ENCODE data around the gene DNAJC17. TPM values are rescaled to one million over a fixed set of nuclear protein-coding genes. Genes with fewer than 3 reads are reported as not detected.
A peak's percentile ranks its signal among the peaks of the same experiment; 100 is the strongest.

Gene DNAJC17
- polyA plus RNA-seq, 3 donors, result 15.7 to 31.6 (median 21.5) TPM

DNA sequence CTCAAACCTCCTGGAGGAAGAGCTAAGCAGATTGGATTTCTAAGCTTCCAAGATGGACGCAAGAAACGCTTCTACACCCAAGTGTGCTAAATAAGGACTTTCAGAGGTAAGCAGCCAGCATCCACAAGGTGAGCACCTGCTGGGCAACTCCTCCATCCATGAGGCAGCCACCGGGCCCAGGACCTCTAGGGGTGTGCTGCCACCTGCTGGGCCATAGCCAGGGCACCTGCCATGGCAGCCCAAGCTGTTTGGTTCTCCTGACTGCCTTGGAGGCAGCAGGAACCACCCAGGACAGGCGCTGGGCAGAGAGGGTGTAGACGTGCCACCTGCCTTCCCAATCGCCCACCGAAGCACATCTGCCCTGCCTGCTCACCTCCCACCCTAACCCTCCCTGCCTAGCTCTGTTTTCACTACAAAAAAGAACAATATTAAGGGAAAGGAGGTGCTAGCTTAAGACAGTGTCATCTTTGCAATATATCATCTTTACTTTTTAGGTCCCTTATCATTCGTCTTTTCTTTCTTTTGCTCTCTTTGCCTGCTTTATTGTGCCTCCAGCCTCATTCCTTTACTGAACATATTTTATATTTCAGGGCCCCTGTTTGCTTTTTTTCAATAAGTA, 24.6 kb downstream of the DNAJC17 start:
- Histone ChIP-seq H3K9ac (ENCODE audit: insufficient read depth, low read length, poor library complexity, severe bottlenecking) (no peak overlapping the region), H3K27ac (ENCODE audit: low read depth in 1 of 2, low read length in 2 of 2) (no peak overlapping the region), H3K79me2 (ENCODE audit: insufficient read depth, low read length) (peaks cover 18% of the 10 kb centered on the region), H4K20me1 (ENCODE audit: insufficient read depth, low read length) (peaks cover 54% of the 10 kb centered on the region), H3K4me1 (ENCODE audit: control insufficient read depth in 1 of 2, insufficient read depth in 2 of 2, low read length in 2 of 2) (peaks cover 11% of the 10 kb centered on the region in 2 donors), H3K4me2 (replicated peaks; ENCODE audit: extremely low read depth, low read length, poor library complexity, severe bottlenecking) (no peak overlapping the region), H3K27me3 (ENCODE audit: control insufficient read depth in 2 of 2, insufficient read depth in 2 of 2, low read length in 2 of 2) (no peaks in the 10 kb centered on the region), H3K36me3 (replicated peaks in 1 of 2; ENCODE audit: control insufficient read depth in 1 of 2, insufficient read depth in 2 of 2, low read length in 2 of 2) (peaks cover 15 to 33% of the 10 kb centered on the region in 2 donors), H3K4me3 (replicated peaks in 1 of 3; ENCODE audit: low read depth in 2 of 3, low read length in 3 of 3) (no peak overlapping the region), H3K9me3 (replicated peaks in 1 of 2; ENCODE audit: control insufficient read depth in 1 of 2, insufficient read depth in 1 of 2, low read length in 2 of 2) (no peaks in the 10 kb centered on the region), H2AFZ (ENCODE audit: insufficient read depth, low read depth, low read length, poor library complexity, severe bottlenecking) (no peak overlapping the region)
- intact Hi-C loops (cut with micrococcal nuclease), result loop anchor here (5.0 to 10.0 kb wide), 3 partner anchors 35 to 105 kb away; no protein-coding TSS in a partner anchor
- H3K9me3 Mint-ChIP-seq, result no peaks in the 10 kb centered on the region
- no peak overlapping the region for H3K4me3 Mint-ChIP-seq
- peaks cover 14% of the 10 kb centered on the region for H3K4me1 Mint-ChIP-seq
- peak; percentile 34 to 68 (median 61) for DNase-seq
- no peak overlapping the region for H3K27ac Mint-ChIP-seq
- TF ChIP-seq, protein P1, sequence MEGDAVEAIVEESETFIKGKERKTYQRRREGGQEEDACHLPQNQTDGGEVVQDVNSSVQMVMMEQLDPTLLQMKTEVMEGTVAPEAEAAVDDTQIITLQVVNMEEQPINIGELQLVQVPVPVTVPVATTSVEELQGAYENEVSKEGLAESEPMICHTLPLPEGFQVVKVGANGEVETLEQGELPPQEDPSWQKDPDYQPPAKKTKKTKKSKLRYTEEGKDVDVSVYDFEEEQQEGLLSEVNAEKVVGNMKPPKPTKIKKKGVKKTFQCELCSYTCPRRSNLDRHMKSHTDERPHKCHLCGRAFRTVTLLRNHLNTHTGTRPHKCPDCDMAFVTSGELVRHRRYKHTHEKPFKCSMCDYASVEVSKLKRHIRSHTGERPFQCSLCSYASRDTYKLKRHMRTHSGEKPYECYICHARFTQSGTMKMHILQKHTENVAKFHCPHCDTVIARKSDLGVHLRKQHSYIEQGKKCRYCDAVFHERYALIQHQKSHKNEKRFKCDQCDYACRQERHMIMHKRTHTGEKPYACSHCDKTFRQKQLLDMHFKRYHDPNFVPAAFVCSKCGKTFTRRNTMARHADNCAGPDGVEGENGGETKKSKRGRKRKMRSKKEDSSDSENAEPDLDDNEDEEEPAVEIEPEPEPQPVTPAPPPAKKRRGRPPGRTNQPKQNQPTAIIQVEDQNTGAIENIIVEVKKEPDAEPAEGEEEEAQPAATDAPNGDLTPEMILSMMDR (IDR thresholded peaks at IDR 0.05), result peak; percentile 79
- peaks cover 33 to 44% of the 10 kb centered on the region in 2 donors for H3K36me3 Mint-ChIP-seq
- WGBS (ENCODE audit: insufficient coverage), result 57% methylated on average over 3 of the region's 8 CpGs
- peaks cover 0 to 11% (median 2%) of the 10 kb centered on the region in 3 donors for H3K27me3 Mint-ChIP-seq (ENCODE audit: low read depth in 3 of 3)

- intact Hi-C loops (cut with micrococcal nuclease), result no loop called here
- Histone ChIP-seq H3K4me2 (replicated peaks; ENCODE audit: extremely low read depth, low read length, poor library complexity, severe bottlenecking) (no peak overlapping the region), H3K4me3 (replicated peaks in 1 of 3; ENCODE audit: low read depth in 2 of 3, low read length in 3 of 3) (no peak overlapping the region), H3K79me2 (ENCODE audit: insufficient read depth, low read length) (no peaks in the 10 kb centered on the region), H3K36me3 (replicated peaks in 1 of 2; ENCODE audit: control insufficient read depth in 1 of 2, insufficient read depth in 2 of 2, low read length in 2 of 2) (peaks cover 60 to 87% of the 10 kb centered on the region in 2 donors), H3K9ac (ENCODE audit: insufficient read depth, low read length, poor library complexity, severe bottlenecking) (no peak overlapping the region), H2AFZ (ENCODE audit: insufficient read depth, low read depth, low read length, poor library complexity, severe bottlenecking) (no peak overlapping the region), H3K27me3 (ENCODE audit: control insufficient read depth in 2 of 2, insufficient read depth in 2 of 2, low read length in 2 of 2) (no peaks in the 10 kb centered on the region), H3K27ac (ENCODE audit: low read depth in 1 of 2, low read length in 2 of 2) (no peak overlapping the region), H4K20me1 (ENCODE audit: insufficient read depth, low read length) (peaks cover 5% of the 10 kb centered on the region), H3K4me1 (ENCODE audit: control insufficient read depth in 1 of 2, insufficient read depth in 2 of 2, low read length in 2 of 2) (no peaks in the 10 kb centered on the region), H3K9me3 (replicated peaks in 1 of 2; ENCODE audit: control insufficient read depth in 1 of 2, insufficient read depth in 1 of 2, low read length in 2 of 2) (no peaks in the 10 kb centered on the region)
- TF ChIP-seq, protein P1 (IDR thresholded peaks at IDR 0.05), result no peak
- H3K27ac Mint-ChIP-seq, result peak overlapping the region in 1 of 7 donors; percentile 32
- H3K4me1 Mint-ChIP-seq, result no peaks in the 10 kb centered on the region
- no peak for DNase-seq
- H3K27me3 Mint-ChIP-seq (ENCODE audit: low read depth in 3 of 3), result no peaks in the 10 kb centered on the region
- no peak overlapping the region for H3K4me3 Mint-ChIP-seq
- 88% methylated on average over 5 of the region's 11 CpGs for WGBS (ENCODE audit: insufficient coverage)
- H3K36me3 Mint-ChIP-seq, result peaks cover 69 to 81% of the 10 kb centered on the region in 2 donors
- no peaks in the 10 kb centered on the region for H3K9me3 Mint-ChIP-seq
Observed at GRCh38 chr15:40776537-40777141, 30.6 kb downstream of the DNAJC17 start.

All from CD14-positive monocyte (primary cell).